Measurements from ENCODE around the gene TSKS.

The TSKS gene

GRCh38 chr19:49718511-49718910, 44.6 kb downstream of the TSKS start:
- Histone ChIP-seq H3K4me1 (ENCODE audit: low read length) (no peaks in the 10 kb centered on the region), H3K27me3 (replicated peaks; ENCODE audit: insufficient read depth, low read length) (peaks cover 27% of the 10 kb centered on the region), H3K36me3 (replicated peaks; ENCODE audit: insufficient read depth, low read length) (no peaks in the 10 kb centered on the region), H3K9me2 (replicated peaks; ENCODE audit: insufficient read depth, low read length) (no peaks in the 10 kb centered on the region), H3K79me2 (ENCODE audit: low read length) (no peaks in the 10 kb centered on the region), H3K4me3 (ENCODE audit: low read length) (no peak overlapping the region), H3F3A (ENCODE audit: insufficient read depth, low read length) (no peaks in the 10 kb centered on the region), H3K9me3 (replicated peaks; ENCODE audit: insufficient read depth, low read length) (no peaks in the 10 kb centered on the region), H3K4me2 (ENCODE audit: low read depth, low read length) (no peak overlapping the region), H2AFZ (ENCODE audit: low read length) (no peak overlapping the region), H3K9ac (ENCODE audit: low read length) (no peak overlapping the region), H4K20me1 (ENCODE audit: insufficient read depth, low read length) (no peaks in the 10 kb centered on the region), H3K27ac (ENCODE audit: low read length) (no peak overlapping the region)
- TF ChIP-seq CTCF (IDR thresholded peaks at IDR 0.05; ENCODE audit: low read length): no peak
- TF ChIP-seq EZH2phosphoT487 (IDR thresholded peaks at IDR 0.05; ENCODE audit: low read length): no peak
- TF ChIP-seq EZH2 (optimal IDR thresholded peaks at IDR 0.05; ENCODE audit: low read depth, low read length): no peak
- DNase-seq: no peak

- no peak overlapping the region for H3K4me2 ChIP-seq (ENCODE audit: low read depth, low read length)
- no peaks in the 10 kb centered on the region for H3K4me1 ChIP-seq (ENCODE audit: low read length)
- H3K9me3 ChIP-seq (replicated peaks; ENCODE audit: insufficient read depth, low read length): no peaks in the 10 kb centered on the region
- DNase-seq: no peak
- no peaks in the 10 kb centered on the region for H3K9me2 ChIP-seq (replicated peaks; ENCODE audit: insufficient read depth, low read length)
- no peaks in the 10 kb centered on the region for H3F3A ChIP-seq (ENCODE audit: insufficient read depth, low read length)
- H3K79me2 ChIP-seq (ENCODE audit: low read length): no peaks in the 10 kb centered on the region
- H3K27me3 ChIP-seq (replicated peaks; ENCODE audit: insufficient read depth, low read length): peaks cover 14% of the 10 kb centered on the region
- no peaks in the 10 kb centered on the region for H3K36me3 ChIP-seq (replicated peaks; ENCODE audit: insufficient read depth, low read length)
- no peak overlapping the region for H3K9ac ChIP-seq (ENCODE audit: low read length)
- no peak for TF ChIP-seq CTCF (IDR thresholded peaks at IDR 0.05; ENCODE audit: low read length)
- TF ChIP-seq EZH2phosphoT487 (IDR thresholded peaks at IDR 0.05; ENCODE audit: low read length): no peak
- TF ChIP-seq EZH2 (optimal IDR thresholded peaks at IDR 0.05; ENCODE audit: low read depth, low read length): no peak
- no peak overlapping the region for H3K27ac ChIP-seq (ENCODE audit: low read length)
- no peaks in the 10 kb centered on the region for H4K20me1 ChIP-seq (ENCODE audit: insufficient read depth, low read length)
- H2AFZ ChIP-seq (ENCODE audit: low read length): no peak overlapping the region
- no peak overlapping the region for H3K4me3 ChIP-seq (ENCODE audit: low read length)
These were observed 47.0 kb downstream of the TSKS start for GRCh38 chr19:49716154-49716553.

GRCh38 chr19:49713236-49713845, 49.8 kb downstream of the TSKS start:
- DNase-seq: no peak
- no peaks in the 10 kb centered on the region for H3K9me2 ChIP-seq (replicated peaks; ENCODE audit: insufficient read depth, low read length)
- peaks cover 31% of the 10 kb centered on the region for H3K27me3 ChIP-seq (replicated peaks; ENCODE audit: insufficient read depth, low read length)
- H3K9ac ChIP-seq (ENCODE audit: low read length): no peak overlapping the region
- no peak overlapping the region for H3K4me3 ChIP-seq (ENCODE audit: low read length)
- no peaks in the 10 kb centered on the region for H3K9me3 ChIP-seq (replicated peaks; ENCODE audit: insufficient read depth, low read length)
- no peak for TF ChIP-seq EZH2 (optimal IDR thresholded peaks at IDR 0.05; ENCODE audit: low read depth, low read length)
- no peak for TF ChIP-seq CTCF (IDR thresholded peaks at IDR 0.05; ENCODE audit: low read length)
- TF ChIP-seq EZH2phosphoT487 (IDR thresholded peaks at IDR 0.05; ENCODE audit: low read length): no peak
- no peaks in the 10 kb centered on the region for H3F3A ChIP-seq (ENCODE audit: insufficient read depth, low read length)
- H3K79me2 ChIP-seq (ENCODE audit: low read length): no peaks in the 10 kb centered on the region
- no peak overlapping the region for H3K4me2 ChIP-seq (ENCODE audit: low read depth, low read length)
- no peaks in the 10 kb centered on the region for H3K4me1 ChIP-seq (ENCODE audit: low read length)
- no peaks in the 10 kb centered on the region for H3K36me3 ChIP-seq (replicated peaks; ENCODE audit: insufficient read depth, low read length)
- no peak overlapping the region for H3K27ac ChIP-seq (ENCODE audit: low read length)
- no peaks in the 10 kb centered on the region for H4K20me1 ChIP-seq (ENCODE audit: insufficient read depth, low read length)
- H2AFZ ChIP-seq (ENCODE audit: low read length): no peak overlapping the region
